Mucosa of descending colon (tissue), 3 donors: ENCODE data around the gene GPN2. TPM values are rescaled to one million over a fixed set of nuclear protein-coding genes. Genes with fewer than 3 reads are reported as not detected.

Source experiments
- ATAC-seq: fragments of 200-7000 bp; cut with Tn5 transposase; one replicate; pipeline ENCODE4 v1.9.1; 2020; ENCODE audit warnings: mild to moderate bottlenecking, moderate library complexity
- DNase-seq, 3 donors: peaks; one replicate each; pipeline ENCODE4 v3.0.0-alpha.2; 2020
- H3K36me3 ChIP-seq: fragments of 200-600 bp; one replicate; pipeline ENCODE4 v1.8.0; 2021; ENCODE audit warnings: low read depth, mild to moderate bottlenecking
- H3K4me1 ChIP-seq: fragments of 200-600 bp; one replicate; pipeline ENCODE4 v1.8.0; 2021; ENCODE audit warnings: low read depth, mild to moderate bottlenecking
- H3K4me3 ChIP-seq: fragments of 200-600 bp; one replicate; pipeline ENCODE4 v1.8.0; 2021; ENCODE audit warnings: mild to moderate bottlenecking
- H3K9me3 ChIP-seq: fragments of 200-600 bp; one replicate; pipeline ENCODE4 v1.8.0; 2021; ENCODE audit warnings: mild to moderate bottlenecking
- intact Hi-C, 2 donors: fragments of 100-400 bp; cut with DNase I in 1 of 2; cut with micrococcal nuclease in 1 of 2; formaldehyde crosslinking; loops; one replicate each; pipeline versions ENCODE4 v1.11.0 to v1.11.1; 2022; cut with DNase I, micrococcal nuclease
- total RNA-seq, 3 donors: library from RNA; stranded (reverse); fragmentation: NEBNext Ultra II Directional in 2 of 3; extraction: Animal tissue kit (Norgen Biotek cat#: 25700) in 2 of 3; gene quantifications; one replicate each; pipeline versions ENCODE4 v1.2.1 to v1.2.4, GENCODE V29; 2021 to 2023
- TF ChIP-seq, protein P1 (sequence below): fragments of 200-600 bp; IDR thresholded peaks from one replicate; pipeline ENCODE4 v1.8.0; 2022; ENCODE audit warnings: antibody characterized with exemption, mild to moderate bottlenecking
- donor health status: DM: no; HTN: no; CAD: no; lungs with moderate emphysema.
- donor health status: DM: no; HTN: no; CAD: no.
- donor health status: DM: no; HTN: yes; CAD: no.

Gene GPN2
- total RNA-seq, 3 donors from 2014 or later, result 25.4 to 37.2 (median 27.0) TPM

DNA sequence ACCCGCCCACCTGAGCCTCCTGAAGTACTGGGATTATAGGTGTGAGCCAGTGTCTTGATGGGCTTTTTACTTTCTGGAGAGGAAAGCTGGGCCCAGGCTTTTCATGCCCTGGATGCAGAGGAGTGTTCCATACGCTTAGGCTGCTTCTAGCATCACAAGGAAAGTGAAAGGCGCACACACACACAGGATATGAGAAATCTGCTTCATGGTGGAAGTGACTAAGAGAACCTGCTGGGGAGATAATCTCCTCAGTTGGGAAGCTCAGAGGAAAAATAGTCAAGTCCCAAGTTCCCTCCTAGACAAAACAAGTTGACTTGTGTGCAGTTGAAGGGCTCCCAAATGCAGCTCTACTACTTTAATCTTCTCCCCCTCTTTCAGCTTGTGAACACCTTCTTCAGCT, 33.6 kb upstream of the GPN2 start:
- Histone ChIP-seq H3K4me1 (peaks cover 11% of the 10 kb centered on the region), H3K36me3 (no peaks in the 10 kb centered on the region), H3K4me3 (no peak overlapping the region), H3K9me3 (no peaks in the 10 kb centered on the region)
- intact Hi-C loops, result no loop called here
- TF ChIP-seq, protein P1, sequence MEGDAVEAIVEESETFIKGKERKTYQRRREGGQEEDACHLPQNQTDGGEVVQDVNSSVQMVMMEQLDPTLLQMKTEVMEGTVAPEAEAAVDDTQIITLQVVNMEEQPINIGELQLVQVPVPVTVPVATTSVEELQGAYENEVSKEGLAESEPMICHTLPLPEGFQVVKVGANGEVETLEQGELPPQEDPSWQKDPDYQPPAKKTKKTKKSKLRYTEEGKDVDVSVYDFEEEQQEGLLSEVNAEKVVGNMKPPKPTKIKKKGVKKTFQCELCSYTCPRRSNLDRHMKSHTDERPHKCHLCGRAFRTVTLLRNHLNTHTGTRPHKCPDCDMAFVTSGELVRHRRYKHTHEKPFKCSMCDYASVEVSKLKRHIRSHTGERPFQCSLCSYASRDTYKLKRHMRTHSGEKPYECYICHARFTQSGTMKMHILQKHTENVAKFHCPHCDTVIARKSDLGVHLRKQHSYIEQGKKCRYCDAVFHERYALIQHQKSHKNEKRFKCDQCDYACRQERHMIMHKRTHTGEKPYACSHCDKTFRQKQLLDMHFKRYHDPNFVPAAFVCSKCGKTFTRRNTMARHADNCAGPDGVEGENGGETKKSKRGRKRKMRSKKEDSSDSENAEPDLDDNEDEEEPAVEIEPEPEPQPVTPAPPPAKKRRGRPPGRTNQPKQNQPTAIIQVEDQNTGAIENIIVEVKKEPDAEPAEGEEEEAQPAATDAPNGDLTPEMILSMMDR, result no peak
- ATAC-seq, result no peak
- no peak for DNase-seq

DNA sequence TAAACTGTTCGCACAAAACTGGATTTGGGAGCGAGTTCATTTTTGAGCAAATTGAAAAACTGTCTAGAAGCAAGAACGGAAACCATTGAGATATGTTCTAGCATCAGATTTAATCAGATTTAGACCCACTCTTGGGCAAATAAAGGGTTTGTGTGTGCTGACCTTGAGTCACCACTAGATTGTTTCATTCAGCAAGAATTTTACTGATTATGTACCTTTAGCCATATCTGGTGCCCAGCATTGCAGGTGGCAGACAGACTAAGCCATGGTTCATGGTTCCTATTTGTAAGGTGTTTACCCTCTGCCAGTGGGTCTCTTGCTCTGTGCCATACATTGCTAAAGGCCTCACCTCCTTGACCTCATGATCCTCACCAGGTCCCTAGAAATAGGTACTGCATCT, 32.8 kb upstream of the GPN2 start:
- no peak for ATAC-seq
- TF ChIP-seq, protein P1, result no peak
- peaks cover 11% of the 10 kb centered on the region for H3K4me1 ChIP-seq
- H3K4me3 ChIP-seq, result no peak overlapping the region
- no peak for DNase-seq
- H3K36me3 ChIP-seq, result no peaks in the 10 kb centered on the region
- intact Hi-C loops, result no loop called here
- no peaks in the 10 kb centered on the region for H3K9me3 ChIP-seq

DNA sequence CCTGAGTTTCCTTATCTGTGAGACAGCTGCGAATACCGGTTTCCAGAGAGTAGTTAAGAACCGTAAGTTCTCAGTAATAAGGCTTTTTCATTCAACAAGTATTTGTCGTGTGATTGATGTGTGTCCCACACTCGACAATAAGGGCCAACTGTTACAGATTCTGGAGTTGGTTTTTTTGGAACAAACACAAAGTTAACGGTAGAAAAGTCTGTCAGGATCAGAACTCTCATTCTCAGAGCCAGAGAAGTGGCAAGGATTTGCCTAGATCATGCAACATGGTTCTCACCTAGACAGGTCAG, 32.3 kb upstream of the GPN2 start:
- Histone ChIP-seq H3K4me3 (no peak overlapping the region), H3K9me3 (no peaks in the 10 kb centered on the region), H3K4me1 (peaks cover 11% of the 10 kb centered on the region), H3K36me3 (no peaks in the 10 kb centered on the region)
- intact Hi-C loops, result no loop called here
- DNase-seq, result no peak
- TF ChIP-seq, protein P1, result no peak
- ATAC-seq, result no peak

DNA sequence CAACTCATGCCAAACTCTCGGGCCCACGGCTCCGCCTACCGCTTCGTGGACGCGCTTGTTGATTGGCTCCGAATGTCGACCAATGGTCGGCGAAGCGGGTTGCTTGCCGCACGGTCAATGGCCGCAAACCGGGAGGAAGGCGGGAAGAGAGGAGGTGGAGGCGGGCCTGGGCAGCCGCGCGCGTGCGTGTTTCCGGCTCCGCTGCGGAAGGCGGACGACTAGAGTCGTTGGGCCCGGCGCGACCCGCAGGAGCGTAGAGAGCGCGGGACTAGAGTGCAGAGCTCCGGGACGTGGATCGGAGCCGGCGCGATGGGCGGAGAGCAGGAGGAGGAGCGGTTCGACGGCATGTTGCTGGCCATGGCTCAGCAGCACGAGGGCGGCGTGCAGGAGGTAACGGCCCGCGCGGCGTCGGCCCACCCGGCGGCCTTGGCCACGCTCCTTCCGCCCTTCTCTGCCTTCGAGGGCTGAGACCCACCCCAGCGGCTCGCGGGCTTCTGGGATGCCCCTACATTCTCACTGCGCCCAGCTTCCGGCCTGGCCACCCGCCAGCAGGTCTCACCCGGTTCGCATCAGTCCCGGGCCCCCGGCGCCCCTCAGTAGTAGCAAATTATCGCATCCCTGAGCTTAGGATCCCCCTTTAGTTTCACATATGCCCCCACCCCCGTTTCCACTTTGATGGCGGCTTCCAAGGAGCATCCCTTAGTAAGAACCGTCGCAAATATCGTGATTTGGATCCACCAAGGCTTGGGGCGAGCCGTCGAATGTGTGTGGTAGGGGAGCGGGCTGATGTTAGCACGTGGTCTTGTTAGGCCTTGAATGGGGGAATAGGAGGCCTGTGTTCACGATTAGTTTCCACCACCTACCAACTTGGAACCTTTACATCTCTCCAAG, 31.7 kb upstream of the GPN2 start, which contains the start of gene NUDC:
TSS of gene NUDC (plus strand) at position 204 of the 891 bp plus-strand sequence. CDS start at position 310, 106 bp downstream.
- TF ChIP-seq, protein P1, result no peak

DNA sequence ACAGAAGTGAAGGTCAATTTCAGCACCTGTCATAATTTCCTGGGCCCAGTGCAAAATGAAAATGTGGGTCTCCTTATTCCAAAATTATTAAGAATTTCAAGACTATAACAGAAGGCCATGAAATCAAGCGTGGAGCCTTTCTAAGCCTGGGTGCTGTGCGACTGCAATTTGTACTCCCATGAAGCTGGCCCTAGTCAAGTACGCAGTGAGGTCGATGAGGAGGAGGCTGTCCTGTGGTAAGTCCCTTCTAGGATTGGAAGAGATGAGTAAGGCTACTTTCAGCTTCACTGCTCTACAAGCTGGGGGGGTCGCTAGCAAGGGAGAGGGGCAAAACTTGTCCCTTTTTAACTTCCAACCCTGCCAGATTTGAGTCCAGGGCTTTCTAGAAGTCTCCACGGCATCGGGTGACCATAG, 31.1 kb upstream of the GPN2 start:
- H3K9me3 ChIP-seq, result no peaks in the 10 kb centered on the region
- intact Hi-C loops, result no loop called here
- H3K4me3 ChIP-seq, result peak overlapping the region; percentile 85
- ATAC-seq, result peak; percentile 26
- no peaks in the 10 kb centered on the region for H3K36me3 ChIP-seq
- DNase-seq, result no peak
- H3K4me1 ChIP-seq, result peaks cover 11% of the 10 kb centered on the region
- TF ChIP-seq, protein P1, result no peak

More for the DNA sequence above, 31.7 kb upstream of the GPN2 start, which contains the start of gene NUDC:
- Histone ChIP-seq H3K36me3 (no peaks in the 10 kb centered on the region), H3K4me1 (peaks cover 11% of the 10 kb centered on the region), H3K4me3 (peak within 1 kb of the TSS; percentile 85), H3K9me3 (no peaks in the 10 kb centered on the region)
- ATAC-seq, result peak; percentile 99
- DNase-seq, result peak; percentile 97 to 98 (median 98)
- intact Hi-C loops, result no loop called here
